H9 (cell line): ENCODE measurements around the gene ALDH1A2. TPM values are rescaled to one million over a fixed set of nuclear protein-coding genes. Genes with fewer than 3 reads are reported as not detected.

Source experiments
- DNase-seq: peaks from one replicate; pipeline ENCODE4 v3.0.0-alpha.2; 2017
- H2AFZ ChIP-seq: one replicate; pipeline ENCODE4 v1.6.1; 2013; ENCODE audit warnings: mild to moderate bottlenecking, low read length, control low read depth, moderate library complexity
- H2AK5ac ChIP-seq: 2 replicates; pipeline ENCODE4 v1.6.1; 2013; ENCODE audit warnings: low read length, control low read depth, mixed read lengths; ENCODE audit not compliant: insufficient read length
- H2BK120ac ChIP-seq: one replicate; pipeline ENCODE4 v1.6.1; 2013; ENCODE audit warnings: low read depth, mild to moderate bottlenecking, low read length, control low read depth, inconsistent platforms; ENCODE audit not compliant: poor library complexity, severe bottlenecking
- H2BK12ac ChIP-seq: 2 replicates; pipeline ENCODE4 v1.6.1; 2013; ENCODE audit warnings: low read length, control low read depth, mixed read lengths, low read depth; ENCODE audit not compliant: insufficient read length
- H2BK15ac ChIP-seq: 2 replicates; pipeline ENCODE4 v1.6.1; 2013; ENCODE audit warnings: low read depth, low read length, control low read depth
- H2BK20ac ChIP-seq: one replicate; pipeline ENCODE4 v1.6.1; 2013; ENCODE audit warnings: low read depth, mild to moderate bottlenecking, low read length, control low read depth, inconsistent platforms; ENCODE audit not compliant: poor library complexity, severe bottlenecking
- H2BK5ac ChIP-seq: 2 replicates; pipeline ENCODE4 v1.6.1; 2013; ENCODE audit warnings: low read length, control low read depth, mixed read lengths; ENCODE audit not compliant: insufficient read length
- H3K14ac ChIP-seq: 2 replicates; pipeline ENCODE4 v1.6.1; 2013; ENCODE audit warnings: low read length, control low read depth; ENCODE audit not compliant: insufficient read depth
- H3K18ac ChIP-seq: 2 replicates; pipeline ENCODE4 v1.6.1; 2013; ENCODE audit warnings: low read depth, mild to moderate bottlenecking, mixed read lengths, low read length, control low read depth; ENCODE audit not compliant: insufficient read length
- H3K23ac ChIP-seq: 2 replicates; pipeline ENCODE4 v1.6.1; 2013; ENCODE audit warnings: low read length, control low read depth, mixed read lengths, low read depth; ENCODE audit not compliant: insufficient read length
- H3K23me2 ChIP-seq: 2 replicates; pipeline ENCODE4 v1.6.1; 2013; ENCODE audit warnings: low read depth, mild to moderate bottlenecking, mixed read lengths, low read length, control low read depth; ENCODE audit not compliant: insufficient read length, poor library complexity, severe bottlenecking
- H3K27ac ChIP-seq: 2 replicates; pipeline ENCODE4 v1.5.1; 2013; ENCODE audit warnings: low read length, control low read depth, mixed read lengths, low read depth; ENCODE audit not compliant: insufficient read length
- H3K27me3 ChIP-seq: 2 replicates; pipeline ENCODE4 v1.6.1; 2013; ENCODE audit warnings: low read length, control low read depth, inconsistent platforms; ENCODE audit not compliant: insufficient read depth
- H3K4ac ChIP-seq: 2 replicates; pipeline ENCODE4 v1.6.1; 2013; ENCODE audit warnings: low read depth, mild to moderate bottlenecking, control low read depth, inconsistent platforms, low read length, moderate library complexity
- H3K4me1 ChIP-seq: 2 replicates; pipeline ENCODE4 v1.6.1; 2013; ENCODE audit warnings: low read length, control low read depth, inconsistent platforms; ENCODE audit not compliant: insufficient read depth
- H3K4me2 ChIP-seq: 2 replicates; pipeline ENCODE4 v1.6.1; 2013; ENCODE audit warnings: low read length, control low read depth, mixed read lengths; ENCODE audit not compliant: insufficient read length, insufficient read depth
- H3K56ac ChIP-seq: 2 replicates; pipeline ENCODE4 v1.6.1; 2013; ENCODE audit warnings: low read depth, mild to moderate bottlenecking, mixed read lengths, low read length, control low read depth; ENCODE audit not compliant: insufficient read length
- H3K79me1 ChIP-seq: 2 replicates; pipeline ENCODE4 v1.6.1; 2013; ENCODE audit warnings: low read depth, mild to moderate bottlenecking, moderate library complexity, low read length, control low read depth, inconsistent platforms; ENCODE audit not compliant: insufficient read depth, poor library complexity, severe bottlenecking
- H3K79me2 ChIP-seq: 2 replicates; pipeline ENCODE4 v1.6.1; 2013; ENCODE audit warnings: low read length, control low read depth, inconsistent platforms; ENCODE audit not compliant: insufficient read depth
- H3K9ac ChIP-seq: 2 replicates; pipeline ENCODE4 v1.6.1; 2013; ENCODE audit warnings: low read length, control low read depth, mixed read lengths; ENCODE audit not compliant: insufficient read length; ENCODE audit errors: extremely low read depth
- H3K9me3 ChIP-seq: one replicate; pipeline ENCODE4 v1.6.1; 2013; ENCODE audit warnings: low read depth, low read length, inconsistent platforms; ENCODE audit not compliant: control insufficient read depth
- H3T11ph ChIP-seq: one replicate; pipeline ENCODE4 v1.6.1; 2013; ENCODE audit warnings: mild to moderate bottlenecking, low read length, control low read depth, inconsistent platforms
- H4K20me1 ChIP-seq: one replicate; pipeline ENCODE4 v1.6.1; 2013; ENCODE audit not compliant: control insufficient read depth, insufficient read length, insufficient read depth
- H4K5ac ChIP-seq: 2 replicates; pipeline ENCODE4 v1.6.1; 2013; ENCODE audit warnings: low read depth, mild to moderate bottlenecking, mixed read lengths, low read length, control low read depth; ENCODE audit not compliant: insufficient read length
- H4K8ac ChIP-seq: replicated peaks from 2 replicates; pipeline ENCODE4 v1.6.1; 2013; ENCODE audit warnings: low read length, control low read depth, mixed read lengths, low read depth; ENCODE audit not compliant: insufficient read length
- H4K91ac ChIP-seq: 2 replicates; pipeline ENCODE4 v1.6.1; 2013; ENCODE audit warnings: low read depth, mild to moderate bottlenecking, moderate library complexity, mixed read lengths, low read length, control low read depth; ENCODE audit not compliant: insufficient read length
- H3K27ac Mint-ChIP-seq, 3 experiments: 2 replicates in 2 of 3; 3 replicates in 1 of 3; pipeline ENCODE4 v1.8.0; 2020 to 2021; ENCODE audit warnings: mixed read lengths in 3 of 3, mild to moderate bottlenecking in 1 of 3, moderate library complexity in 1 of 3
- H3K27me3 Mint-ChIP-seq: 2 replicates; pipeline ENCODE4 v1.8.0; 2021; ENCODE audit warnings: low read depth, mild to moderate bottlenecking, moderate library complexity, mixed read lengths
- H3K36me3 Mint-ChIP-seq, 3 experiments: 2 replicates in 2 of 3; 3 replicates in 1 of 3; pipeline ENCODE4 v1.8.0; 2020 to 2021; ENCODE audit warnings: low read depth in 3 of 3, mixed read lengths in 3 of 3; ENCODE audit not compliant: insufficient read depth in 1 of 3
- H3K4me1 Mint-ChIP-seq, 2 experiments: 2 replicates each; pipeline ENCODE4 v1.8.0; 2020; ENCODE audit warnings: mixed read lengths in 2 of 2
- H3K4me3 Mint-ChIP-seq, 2 experiments: 2 replicates in 1 of 2; 3 replicates in 1 of 2; pipeline ENCODE4 v1.8.0; 2020 to 2021; ENCODE audit warnings: mild to moderate bottlenecking in 2 of 2, mixed read lengths in 2 of 2, moderate library complexity in 1 of 2
- H3K9me3 Mint-ChIP-seq, 2 experiments: 2 replicates in 1 of 2; 3 replicates in 1 of 2; pipeline ENCODE4 v1.8.0; 2020; ENCODE audit warnings: mild to moderate bottlenecking in 2 of 2, mixed read lengths in 2 of 2, moderate library complexity in 1 of 2
- WGBS: extraction: QIAGEN DNeasy Blood & Tissue Kit; methylation state at CpG from one replicate; pipeline ENCODE4 v1.1.7; 2013; ENCODE audit warnings: missing lambda C conversion rate, low lambda C conversion rate, mixed read lengths; ENCODE audit not compliant: insufficient read length; ENCODE audit errors: extremely low coverage; 5-methylcytosine and 5-hydroxymethylcytosine counted together
- total RNA-seq: library from RNA; stranded (reverse); gene quantifications from 2 replicates; pipeline ENCODE4 v1.2.1, GENCODE V29; 2021
- TF ChIP-seq, protein P1 (sequence below): fragments of 200-600 bp; sonication (generic); conservative IDR thresholded peaks from 3 replicates; pipeline ENCODE4 v1.8.0; 2021; ENCODE audit warnings: antibody characterized with exemption, mild to moderate bottlenecking

Gene ALDH1A2
- total RNA-seq, 1 experiment from 2014 or later, result 0.72 TPM

DNA sequence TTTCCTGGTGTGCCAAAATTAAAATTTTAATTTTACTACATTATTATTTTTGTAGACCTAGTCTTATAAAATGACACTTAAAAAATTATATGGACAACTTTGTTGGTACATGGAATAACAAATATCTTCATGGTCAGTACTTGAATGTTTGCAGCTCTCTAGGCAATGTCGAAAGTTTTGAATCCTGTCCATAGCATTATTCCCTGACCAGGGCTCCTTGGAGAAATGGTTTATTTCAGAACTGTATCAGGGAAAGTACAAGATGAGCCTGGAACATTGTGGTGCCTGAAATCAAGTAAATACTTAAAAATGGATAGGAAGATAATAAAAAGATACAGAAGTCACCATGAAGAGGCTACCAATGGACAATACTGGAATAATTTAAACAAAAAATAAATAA, 47.6 kb downstream of the ALDH1A2 start:
- no peak for DNase-seq
- Histone ChIP-seq H3K79me2 (no peaks in the 10 kb centered on the region), H2BK15ac (no peak overlapping the region), H3K18ac (no peak overlapping the region), H3K23me2 (no peaks in the 10 kb centered on the region), H3K79me1 (no peaks in the 10 kb centered on the region), H2BK12ac (no peak overlapping the region), H4K8ac (no peak overlapping the region), H3K14ac (no peak overlapping the region), H4K5ac (no peak overlapping the region), H3K23ac (no peak overlapping the region), H3T11ph (no peak overlapping the region), H3K9me3 (no peaks in the 10 kb centered on the region), H2BK20ac (no peak overlapping the region), H3K27ac (no peak overlapping the region), H2AFZ (no peak overlapping the region), H3K9ac (no peak overlapping the region), H3K56ac (no peak overlapping the region), H4K20me1 (no peaks in the 10 kb centered on the region), H2BK120ac (no peak overlapping the region), H4K91ac (no peak overlapping the region), H2AK5ac (no peak overlapping the region), H2BK5ac (no peak overlapping the region), H3K4ac (no peak overlapping the region), H3K4me2 (no peak overlapping the region), H3K27me3 (no peaks in the 10 kb centered on the region), H3K4me1 (no peaks in the 10 kb centered on the region)
- Mint-ChIP-seq H3K9me3 (peaks cover 0 to 4% of the 10 kb centered on the region in 2 experiments; a peak in 1 of 5 replicates), H3K27ac (no peak overlapping the region), H3K4me1 (peaks cover 0 to 3% of the 10 kb centered on the region in 2 experiments; a peak in 2 of 4 replicates), H3K27me3 (peaks cover 2% of the 10 kb centered on the region; the same call in 1 of the 2 replicates), H3K36me3 (no peaks in the 10 kb centered on the region), H3K4me3 (no peak overlapping the region)
- TF ChIP-seq, protein P1, sequence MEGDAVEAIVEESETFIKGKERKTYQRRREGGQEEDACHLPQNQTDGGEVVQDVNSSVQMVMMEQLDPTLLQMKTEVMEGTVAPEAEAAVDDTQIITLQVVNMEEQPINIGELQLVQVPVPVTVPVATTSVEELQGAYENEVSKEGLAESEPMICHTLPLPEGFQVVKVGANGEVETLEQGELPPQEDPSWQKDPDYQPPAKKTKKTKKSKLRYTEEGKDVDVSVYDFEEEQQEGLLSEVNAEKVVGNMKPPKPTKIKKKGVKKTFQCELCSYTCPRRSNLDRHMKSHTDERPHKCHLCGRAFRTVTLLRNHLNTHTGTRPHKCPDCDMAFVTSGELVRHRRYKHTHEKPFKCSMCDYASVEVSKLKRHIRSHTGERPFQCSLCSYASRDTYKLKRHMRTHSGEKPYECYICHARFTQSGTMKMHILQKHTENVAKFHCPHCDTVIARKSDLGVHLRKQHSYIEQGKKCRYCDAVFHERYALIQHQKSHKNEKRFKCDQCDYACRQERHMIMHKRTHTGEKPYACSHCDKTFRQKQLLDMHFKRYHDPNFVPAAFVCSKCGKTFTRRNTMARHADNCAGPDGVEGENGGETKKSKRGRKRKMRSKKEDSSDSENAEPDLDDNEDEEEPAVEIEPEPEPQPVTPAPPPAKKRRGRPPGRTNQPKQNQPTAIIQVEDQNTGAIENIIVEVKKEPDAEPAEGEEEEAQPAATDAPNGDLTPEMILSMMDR, result no peak
- no CpG with 5 or more reads among the region's 1 CpG for WGBS
